SU-DHL-6 (cell line): ENCODE measurements around the gene NDUFV3.

Source experiments
- H2AFZ ChIP-seq: fragments of 200-600 bp; sonication (generic); 2 replicates; pipeline ENCODE4 v1.6.1; 2014; ENCODE audit warnings: low read depth, mild to moderate bottlenecking, moderate library complexity, mixed read lengths, antibody characterized with exemption, low read length; ENCODE audit not compliant: severe bottlenecking
- H3F3A ChIP-seq: fragments of 200-600 bp; shearing (Covaris generic); 2 replicates; pipeline ENCODE4 v1.6.0; 2016; ENCODE audit warnings: antibody characterized with exemption, mild to moderate bottlenecking; ENCODE audit not compliant: insufficient read depth
- H3K27ac ChIP-seq: fragments of 200-600 bp; sonication (generic); 2 replicates; pipeline ENCODE4 v1.5.1; 2016; ENCODE audit warnings: low read depth, mild to moderate bottlenecking, low read length, moderate library complexity, mixed read lengths
- H3K27me3 ChIP-seq: fragments of 200-600 bp; sonication (generic), shearing (Covaris generic); 2 replicates; pipeline ENCODE4 v1.6.0; 2014; ENCODE audit warnings: mild to moderate bottlenecking, low read length
- H3K36me3 ChIP-seq: fragments of 200-600 bp; sonication (generic); 2 replicates; pipeline ENCODE4 v1.6.1; 2014; ENCODE audit warnings: mild to moderate bottlenecking, low read length, mixed read lengths
- H3K4me2 ChIP-seq: fragments of 300-600, 200-600 bp; shearing (Covaris generic), sonication (generic); 2 replicates; pipeline ENCODE4 v1.6.0; 2014; ENCODE audit warnings: low read length, low read depth, mild to moderate bottlenecking; ENCODE audit not compliant: poor library complexity, severe bottlenecking
- H3K4me3 ChIP-seq: fragments of 200-600 bp; sonication (generic); 2 replicates; pipeline ENCODE4 v1.5.1; 2014; ENCODE audit warnings: antibody characterized with exemption, low read length, mild to moderate bottlenecking, mixed read lengths; ENCODE audit not compliant: insufficient read depth, poor library complexity, severe bottlenecking
- H3K79me2 ChIP-seq: fragments of 200-600 bp; sonication (generic); 2 replicates; pipeline ENCODE4 v1.6.1; 2014; ENCODE audit warnings: mild to moderate bottlenecking, low read length, moderate library complexity; ENCODE audit not compliant: insufficient read depth
- H3K9ac ChIP-seq: fragments of 200-600 bp; sonication (generic); 2 replicates; pipeline ENCODE4 v1.7.0; 2014; ENCODE audit warnings: mild to moderate bottlenecking, low read length
- H3K9me2 ChIP-seq: fragments of 200-600 bp; sonication (generic); replicated peaks from 2 replicates; pipeline ENCODE4 v1.6.1; 2014; ENCODE audit warnings: low read length; ENCODE audit not compliant: insufficient read depth
- H3K9me3 ChIP-seq: fragments of 200-600 bp; sonication (generic); 2 replicates; pipeline ENCODE4 v1.6.1; 2014; ENCODE audit warnings: low read length, mixed read lengths; ENCODE audit not compliant: insufficient read depth
- H4K20me1 ChIP-seq: fragments of 200-600 bp; sonication (generic); 2 replicates; pipeline ENCODE4 v1.6.1; 2014; ENCODE audit warnings: low read depth, mild to moderate bottlenecking, antibody characterized with exemption, low read length, moderate library complexity, mixed read lengths
- EZH2phosphoT487 ChIP-seq: fragments of 200-600 bp; sonication (generic), shearing (Covaris generic); conservative IDR thresholded peaks from 2 replicates; pipeline ENCODE4 v1.6.1; 2018; ENCODE audit warnings: mild to moderate bottlenecking, antibody characterized with exemption, low read length, moderate library complexity, mixed read lengths
- TF ChIP-seq, protein P1 (sequence below): fragments of 200-600 bp; sonication (generic); IDR thresholded peaks from one replicate; pipeline ENCODE4 v1.5.1; 2017; ENCODE audit warnings: antibody characterized with exemption, mild to moderate bottlenecking, low read length, moderate library complexity; ENCODE audit not compliant: insufficient read depth, poor library complexity, severe bottlenecking

The NDUFV3 gene

DNA sequence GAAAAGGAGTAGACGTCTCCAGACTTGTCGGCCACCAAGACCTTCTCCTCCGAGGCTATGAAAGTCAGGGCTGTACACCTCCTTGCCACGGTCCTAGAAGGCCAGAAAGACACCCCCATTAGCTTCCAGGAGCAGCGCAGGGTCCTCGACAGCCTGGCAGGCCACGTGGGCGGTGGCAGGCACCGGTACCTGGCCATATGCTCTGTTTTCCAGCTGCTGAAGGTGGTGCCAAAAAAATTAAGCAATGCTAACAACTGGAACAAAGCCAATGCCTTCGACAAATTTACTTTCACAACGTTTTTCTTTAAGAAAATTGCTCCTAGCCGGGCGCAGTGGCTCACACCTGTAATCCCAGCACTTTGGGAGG, 29.6 kb upstream of the NDUFV3 start:
- Histone ChIP-seq H3K9me2 (no peaks in the 10 kb centered on the region), H3K27me3 (no peaks in the 10 kb centered on the region), H3K36me3 (0 out of 2 replicates have a peak, but pooled peaks cover 3% of the 10 kb centered on the region), H2AFZ (no peak overlapping the region), H3K4me2 (no peak overlapping the region), H3K4me3 (no peak overlapping the region), H4K20me1 (no peaks in the 10 kb centered on the region), H3F3A (no peaks in the 10 kb centered on the region), H3K79me2 (peaks cover 77% of the 10 kb centered on the region), H3K27ac (no peak overlapping the region), H3K9ac (no peak overlapping the region), H3K9me3 (no peaks in the 10 kb centered on the region)
- TF ChIP-seq, protein P1, sequence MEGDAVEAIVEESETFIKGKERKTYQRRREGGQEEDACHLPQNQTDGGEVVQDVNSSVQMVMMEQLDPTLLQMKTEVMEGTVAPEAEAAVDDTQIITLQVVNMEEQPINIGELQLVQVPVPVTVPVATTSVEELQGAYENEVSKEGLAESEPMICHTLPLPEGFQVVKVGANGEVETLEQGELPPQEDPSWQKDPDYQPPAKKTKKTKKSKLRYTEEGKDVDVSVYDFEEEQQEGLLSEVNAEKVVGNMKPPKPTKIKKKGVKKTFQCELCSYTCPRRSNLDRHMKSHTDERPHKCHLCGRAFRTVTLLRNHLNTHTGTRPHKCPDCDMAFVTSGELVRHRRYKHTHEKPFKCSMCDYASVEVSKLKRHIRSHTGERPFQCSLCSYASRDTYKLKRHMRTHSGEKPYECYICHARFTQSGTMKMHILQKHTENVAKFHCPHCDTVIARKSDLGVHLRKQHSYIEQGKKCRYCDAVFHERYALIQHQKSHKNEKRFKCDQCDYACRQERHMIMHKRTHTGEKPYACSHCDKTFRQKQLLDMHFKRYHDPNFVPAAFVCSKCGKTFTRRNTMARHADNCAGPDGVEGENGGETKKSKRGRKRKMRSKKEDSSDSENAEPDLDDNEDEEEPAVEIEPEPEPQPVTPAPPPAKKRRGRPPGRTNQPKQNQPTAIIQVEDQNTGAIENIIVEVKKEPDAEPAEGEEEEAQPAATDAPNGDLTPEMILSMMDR = no peak
- TF ChIP-seq EZH2phosphoT487 = no peak

DNA sequence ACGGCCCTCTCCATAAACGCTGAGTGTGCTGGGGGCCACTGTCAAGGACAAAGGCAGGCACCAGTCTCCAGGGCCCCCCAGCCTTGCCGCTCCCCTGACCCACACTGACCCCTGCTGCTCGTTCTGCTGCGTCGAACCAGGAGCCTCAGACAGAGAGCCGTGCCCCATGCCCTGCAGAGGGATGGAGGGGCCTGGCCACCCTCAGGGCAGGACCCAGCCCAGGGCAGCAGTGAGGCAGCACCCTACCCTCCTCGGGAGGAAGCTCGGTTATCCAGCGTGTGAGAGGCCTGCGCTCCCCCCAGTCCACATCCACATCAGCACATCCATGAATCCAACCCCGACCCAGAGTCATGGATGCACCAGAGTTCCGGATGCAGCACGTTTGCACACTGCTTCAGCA, 28.8 kb upstream of the NDUFV3 start:
- H3K9me2 ChIP-seq = no peaks in the 10 kb centered on the region
- no peak overlapping the region for H3K9ac ChIP-seq
- H4K20me1 ChIP-seq = peaks cover 7% of the 10 kb centered on the region; the same call in 1 of the 2 replicates
- no peak overlapping the region for H3K27ac ChIP-seq
- peaks cover 4% of the 10 kb centered on the region; the same call in 1 of the 2 replicates for H3K36me3 ChIP-seq
- H3K4me3 ChIP-seq = no peak overlapping the region
- TF ChIP-seq, protein P1 = no peak
- TF ChIP-seq EZH2phosphoT487 = no peak
- H3K27me3 ChIP-seq = no peaks in the 10 kb centered on the region
- H3K4me2 ChIP-seq = no peak overlapping the region
- peaks cover 79% of the 10 kb centered on the region for H3K79me2 ChIP-seq
- H3F3A ChIP-seq = no peaks in the 10 kb centered on the region
- no peaks in the 10 kb centered on the region for H3K9me3 ChIP-seq
- no peak overlapping the region for H2AFZ ChIP-seq

DNA sequence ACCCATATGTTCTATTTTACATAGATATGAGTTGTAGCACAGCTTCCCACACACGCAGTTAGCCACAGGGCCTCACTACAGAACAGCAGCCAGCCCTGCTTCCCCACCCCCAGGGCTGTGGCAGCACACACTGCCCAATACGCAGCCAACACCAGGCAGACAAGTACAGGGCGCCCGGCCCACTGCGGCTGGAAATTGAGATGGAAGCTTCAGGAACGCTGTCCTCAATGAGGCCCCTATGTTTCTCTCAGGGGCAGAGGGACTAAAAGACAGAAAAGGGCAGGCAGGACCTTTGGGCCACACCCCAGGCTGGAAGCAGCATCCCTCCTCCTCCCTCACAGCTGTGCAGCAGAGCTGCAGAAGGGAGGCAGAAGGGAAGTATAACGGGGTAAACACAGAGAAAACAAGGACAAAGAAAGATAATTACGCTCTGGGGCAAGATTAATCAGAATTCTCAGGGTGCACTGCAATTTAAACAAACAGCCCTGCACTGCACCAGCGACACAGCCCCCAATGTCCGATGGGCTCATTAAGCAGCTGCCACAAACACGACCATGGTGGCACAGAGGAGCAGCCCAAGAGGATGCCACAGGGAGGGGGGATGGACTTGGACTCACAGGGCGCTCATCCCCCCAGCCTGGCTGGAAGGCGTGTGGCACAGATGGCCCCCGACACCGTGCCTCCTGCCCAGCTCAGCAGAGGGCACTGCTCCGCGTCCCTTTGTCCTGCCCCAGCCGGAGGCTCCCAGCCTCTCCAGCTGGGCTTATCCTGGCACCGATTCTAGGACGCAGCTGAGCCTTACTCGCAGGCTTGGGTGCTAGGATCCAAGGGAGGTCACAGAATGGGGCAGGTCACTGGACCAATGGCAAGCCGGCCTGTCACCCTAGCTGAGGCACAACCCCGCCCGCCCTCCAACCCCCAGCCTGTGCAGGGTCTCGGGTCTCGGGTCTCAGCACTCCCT, 28.0 kb upstream of the NDUFV3 start:
- Histone ChIP-seq H2AFZ (no peak overlapping the region), H3K4me2 (no peak overlapping the region), H3K9me3 (no peaks in the 10 kb centered on the region), H3K9ac (no peak overlapping the region), H3K79me2 (peaks cover 84% of the 10 kb centered on the region), H3K9me2 (no peaks in the 10 kb centered on the region), H3K27ac (no peak overlapping the region), H3K27me3 (no peaks in the 10 kb centered on the region), H4K20me1 (peaks cover 8% of the 10 kb centered on the region; the same call in 1 of the 2 replicates), H3F3A (no peaks in the 10 kb centered on the region), H3K4me3 (no peak overlapping the region), H3K36me3 (peaks cover 5% of the 10 kb centered on the region; the same call in 1 of the 2 replicates)
- TF ChIP-seq EZH2phosphoT487 = no peak
- TF ChIP-seq, protein P1 = no peak
